ENCODE data around the gene PGLYRP4. TPM values are rescaled to one million over a fixed set of nuclear protein-coding genes. Genes with fewer than 3 reads are reported as not detected.

PGLYRP4 gene
- total and polyA plus RNA-seq, 2 of the 4 experiments (the other 2 are of a cell fraction) = not detected

DNA sequence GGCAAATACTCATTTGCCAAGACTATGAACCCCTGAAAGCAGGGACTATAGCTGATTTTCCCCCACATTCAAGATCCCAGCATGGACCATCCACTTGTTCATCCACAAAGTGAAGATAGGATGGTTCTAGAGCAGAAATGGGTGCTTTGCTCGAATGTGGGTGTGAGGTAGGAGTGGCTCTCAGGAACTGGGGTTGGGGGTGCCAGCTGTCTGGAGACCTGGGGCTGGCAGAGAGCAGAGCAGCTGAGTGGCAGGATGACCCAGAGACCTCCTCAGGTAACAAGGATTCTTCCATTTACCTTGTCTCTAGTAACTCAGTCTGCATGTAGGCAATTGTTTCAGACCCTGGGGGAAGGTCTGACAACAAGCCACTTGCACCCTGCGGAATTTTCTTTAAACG, 15.0 kb upstream of the PGLYRP4 start:
- no CpG with 5 or more reads among the region's 3 CpGs for WGBS, 2 experiments (ENCODE audit: extremely low coverage in 2 of 2, insufficient read length in 1 of 2)
- in situ Hi-C loops (cut with MboI; ENCODE audit: low sequenced_read_pairs) = no loop called here

More for the DNA sequence above, 15.0 kb upstream of the PGLYRP4 start:
- Histone ChIP-seq H3K14ac (replicated peaks; ENCODE audit: low read depth, low read length) (no peak overlapping the region), H4K91ac (ENCODE audit: insufficient read depth, low read depth, low read length) (no peak overlapping the region), H2BK20ac (ENCODE audit: low read depth, low read length) (no peak overlapping the region), H4K20me1 (ENCODE audit: insufficient read depth, low read length) (no peaks in the 10 kb centered on the region), H3K27me3 (ENCODE audit: control insufficient read depth, insufficient read depth, low read length) (peaks cover 9% of the 10 kb centered on the region), H3K4me1 (ENCODE audit: control insufficient read depth, insufficient read depth, low read length) (no peaks in the 10 kb centered on the region), H2BK120ac (ENCODE audit: low read depth, low read length) (no peak overlapping the region), H2AK9ac (replicated peaks; ENCODE audit: low read depth, low read length, poor library complexity) (no peak overlapping the region), H3K9me1 (ENCODE audit: insufficient read depth, low read length) (no peaks in the 10 kb centered on the region), H3K79me1 (ENCODE audit: low read depth in 1 of 2, low read length in 2 of 2) (no peaks in the 10 kb centered on the region), H2BK15ac (ENCODE audit: low read depth, low read length) (no peak overlapping the region), H3K9ac (ENCODE audit: low read depth, low read length) (no peak overlapping the region), H3K56ac (ENCODE audit: extremely low read depth, insufficient read depth, low read length) (no peak overlapping the region), H2AK5ac (ENCODE audit: low read depth, low read length) (no peak overlapping the region), H4K5ac (ENCODE audit: low read depth, low read length) (no peak overlapping the region), H2BK5ac (ENCODE audit: low read depth, low read length, poor library complexity, severe bottlenecking) (no peak overlapping the region), H3K4me3 (ENCODE audit: insufficient read depth, low read depth, low read length) (no peak overlapping the region), H3K23ac (ENCODE audit: low read depth, low read length) (no peak overlapping the region), H3K4me2 (ENCODE audit: low read depth, low read length) (no peak overlapping the region), H3K4ac (ENCODE audit: low read depth, low read length) (no peak overlapping the region), H4K8ac (ENCODE audit: low read depth in 2 of 2, low read length in 2 of 2) (no peak overlapping the region), H3K27ac (ENCODE audit: insufficient read depth, low read length) (no peak overlapping the region), H3K9me3 (ENCODE audit: control insufficient read depth, insufficient read depth, low read length) (no peaks in the 10 kb centered on the region), H3K18ac (ENCODE audit: low read depth, low read length) (no peak overlapping the region), H3K36me3 (ENCODE audit: control insufficient read depth, insufficient read depth, low read length) (no peaks in the 10 kb centered on the region), H2AFZ (replicated peaks; ENCODE audit: low read length, poor library complexity) (no peak overlapping the region)
- intact Hi-C loops (cut with micrococcal nuclease) (no loop called here), dilution Hi-C loops (cut with HindIII; ENCODE audit: low sequenced_read_pairs, unreplicated experiment) (no loop called here)
- CTCF ChIA-PET = no interaction called here
- POLR2A ChIA-PET (ENCODE audit: unreplicated experiment) = no interaction called here
- no peak for TF ChIP-seq RAD21 (IDR thresholded peaks at IDR 0.05; ENCODE audit: low read length)
- no peak for TF ChIP-seq CEBPB (IDR thresholded peaks at IDR 0.05; ENCODE audit: low read depth, low read length)
- TF ChIP-seq RCOR1 (IDR thresholded peaks at IDR 0.05; ENCODE audit: insufficient replicate concordance, low read length) = no peak
- TF ChIP-seq CHD1 (IDR thresholded peaks at IDR 0.05; ENCODE audit: low read depth, low read length) = no peak
- TF ChIP-seq MXI1 (IDR thresholded peaks at IDR 0.05; ENCODE audit: borderline replicate concordance, low read depth, low read length) = no peak
- TF ChIP-seq RFX5 (IDR thresholded peaks at IDR 0.05; ENCODE audit: low read depth, low read length) = no peak
- TF ChIP-seq, protein P1, sequence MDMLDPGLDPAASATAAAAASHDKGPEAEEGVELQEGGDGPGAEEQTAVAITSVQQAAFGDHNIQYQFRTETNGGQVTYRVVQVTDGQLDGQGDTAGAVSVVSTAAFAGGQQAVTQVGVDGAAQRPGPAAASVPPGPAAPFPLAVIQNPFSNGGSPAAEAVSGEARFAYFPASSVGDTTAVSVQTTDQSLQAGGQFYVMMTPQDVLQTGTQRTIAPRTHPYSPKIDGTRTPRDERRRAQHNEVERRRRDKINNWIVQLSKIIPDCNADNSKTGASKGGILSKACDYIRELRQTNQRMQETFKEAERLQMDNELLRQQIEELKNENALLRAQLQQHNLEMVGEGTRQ (IDR thresholded peaks at IDR 0.05; ENCODE audit: low read depth, low read length) = no peak
- no peak for TF ChIP-seq BHLHE40 (IDR thresholded peaks at IDR 0.05; ENCODE audit: low read depth, low read length)
- TF ChIP-seq NFE2L2 (IDR thresholded peaks at IDR 0.05; ENCODE audit: low read depth, low read length) = no peak
- TF ChIP-seq MAZ (IDR thresholded peaks at IDR 0.05; ENCODE audit: borderline replicate concordance, low read depth, low read length) = no peak
- no peak for TF ChIP-seq POLR2A (IDR thresholded peaks at IDR 0.05; ENCODE audit: low read depth, low read length)
- TF ChIP-seq, protein P2, sequence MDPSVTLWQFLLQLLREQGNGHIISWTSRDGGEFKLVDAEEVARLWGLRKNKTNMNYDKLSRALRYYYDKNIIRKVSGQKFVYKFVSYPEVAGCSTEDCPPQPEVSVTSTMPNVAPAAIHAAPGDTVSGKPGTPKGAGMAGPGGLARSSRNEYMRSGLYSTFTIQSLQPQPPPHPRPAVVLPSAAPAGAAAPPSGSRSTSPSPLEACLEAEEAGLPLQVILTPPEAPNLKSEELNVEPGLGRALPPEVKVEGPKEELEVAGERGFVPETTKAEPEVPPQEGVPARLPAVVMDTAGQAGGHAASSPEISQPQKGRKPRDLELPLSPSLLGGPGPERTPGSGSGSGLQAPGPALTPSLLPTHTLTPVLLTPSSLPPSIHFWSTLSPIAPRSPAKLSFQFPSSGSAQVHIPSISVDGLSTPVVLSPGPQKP (IDR thresholded peaks at IDR 0.05; ENCODE audit: borderline replicate concordance, low read depth, low read length) = no peak
- TF ChIP-seq MAFK (IDR thresholded peaks at IDR 0.05; ENCODE audit: low read depth, low read length) = no peak
- no peak for TF ChIP-seq SMC3 (IDR thresholded peaks at IDR 0.05; ENCODE audit: low read depth, low read length)
- TF ChIP-seq, protein P3, sequence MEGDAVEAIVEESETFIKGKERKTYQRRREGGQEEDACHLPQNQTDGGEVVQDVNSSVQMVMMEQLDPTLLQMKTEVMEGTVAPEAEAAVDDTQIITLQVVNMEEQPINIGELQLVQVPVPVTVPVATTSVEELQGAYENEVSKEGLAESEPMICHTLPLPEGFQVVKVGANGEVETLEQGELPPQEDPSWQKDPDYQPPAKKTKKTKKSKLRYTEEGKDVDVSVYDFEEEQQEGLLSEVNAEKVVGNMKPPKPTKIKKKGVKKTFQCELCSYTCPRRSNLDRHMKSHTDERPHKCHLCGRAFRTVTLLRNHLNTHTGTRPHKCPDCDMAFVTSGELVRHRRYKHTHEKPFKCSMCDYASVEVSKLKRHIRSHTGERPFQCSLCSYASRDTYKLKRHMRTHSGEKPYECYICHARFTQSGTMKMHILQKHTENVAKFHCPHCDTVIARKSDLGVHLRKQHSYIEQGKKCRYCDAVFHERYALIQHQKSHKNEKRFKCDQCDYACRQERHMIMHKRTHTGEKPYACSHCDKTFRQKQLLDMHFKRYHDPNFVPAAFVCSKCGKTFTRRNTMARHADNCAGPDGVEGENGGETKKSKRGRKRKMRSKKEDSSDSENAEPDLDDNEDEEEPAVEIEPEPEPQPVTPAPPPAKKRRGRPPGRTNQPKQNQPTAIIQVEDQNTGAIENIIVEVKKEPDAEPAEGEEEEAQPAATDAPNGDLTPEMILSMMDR (conservative IDR thresholded peaks at IDR 0.05; ENCODE audit: low read depth, low read length) = no peak
- no peak for TF ChIP-seq FOS (IDR thresholded peaks at IDR 0.05; ENCODE audit: low read depth, low read length)
- ATAC-seq (ENCODE audit: low read depth) = no peak
- BruUV-seq (replicated peaks) = no TSS peak
- DNase-seq = no peak
